ENCODE data around the gene FLCN.

Gene FLCN

GRCh38 chr17:17221329-17221728 lies 15.6 kb downstream of the FLCN start:
- H3K4me3 ChIP-seq (replicated peaks in 1 of 2; ENCODE audit: low read depth in 2 of 2, low read length in 2 of 2) = no peak overlapping the region
- DNase-seq (ENCODE audit: low read depth in 2 of 2) = no peak
- TF ChIP-seq CTCF (IDR thresholded peaks at IDR 0.05; ENCODE audit: low read depth, low read length) = no peak

- no peak overlapping the region for H3K4me3 ChIP-seq (replicated peaks in 1 of 2; ENCODE audit: low read depth in 2 of 2, low read length in 2 of 2)
- DNase-seq (ENCODE audit: low read depth in 2 of 2) = no peak
- no peak for TF ChIP-seq CTCF (IDR thresholded peaks at IDR 0.05; ENCODE audit: low read depth, low read length)
Measured at GRCh38 chr17:17220529-17220928, 16.4 kb downstream of the FLCN start.

GRCh38 chr17:17217995-17218394 lies 19.0 kb downstream of the FLCN start:
- no peak for DNase-seq (ENCODE audit: low read depth in 2 of 2)
- TF ChIP-seq CTCF (IDR thresholded peaks at IDR 0.05; ENCODE audit: low read depth, low read length) = no peak
- no peak overlapping the region for H3K4me3 ChIP-seq (replicated peaks in 1 of 2; ENCODE audit: low read depth in 2 of 2, low read length in 2 of 2)

- TF ChIP-seq CTCF (IDR thresholded peaks at IDR 0.05; ENCODE audit: low read depth, low read length) = no peak
- no peak overlapping the region for H3K4me3 ChIP-seq (replicated peaks in 1 of 2; ENCODE audit: low read depth in 2 of 2, low read length in 2 of 2)
- DNase-seq (ENCODE audit: low read depth in 2 of 2) = no peak
Measured at GRCh38 chr17:17216776-17217175, 20.2 kb downstream of the FLCN start.

GRCh38 chr17:17216236-17216635 lies 20.7 kb downstream of the FLCN start:
- no peak overlapping the region for H3K4me3 ChIP-seq (replicated peaks in 1 of 2; ENCODE audit: low read depth in 2 of 2, low read length in 2 of 2)
- DNase-seq (ENCODE audit: low read depth in 2 of 2) = no peak
- TF ChIP-seq CTCF (IDR thresholded peaks at IDR 0.05; ENCODE audit: low read depth, low read length) = no peak

- no peak for TF ChIP-seq CTCF (IDR thresholded peaks at IDR 0.05; ENCODE audit: low read depth, low read length)
- DNase-seq (ENCODE audit: low read depth in 2 of 2) = no peak
- H3K4me3 ChIP-seq (replicated peaks in 1 of 2; ENCODE audit: low read depth in 2 of 2, low read length in 2 of 2) = no peak overlapping the region
Measured at GRCh38 chr17:17215575-17215974, 21.4 kb downstream of the FLCN start.

GRCh38 chr17:17214646-17215436 lies 22.1 kb downstream of the FLCN start:
- no peak for DNase-seq (ENCODE audit: low read depth in 2 of 2)
- TF ChIP-seq CTCF (IDR thresholded peaks at IDR 0.05; ENCODE audit: low read depth, low read length) = no peak
- H3K4me3 ChIP-seq (replicated peaks in 1 of 2; ENCODE audit: low read depth in 2 of 2, low read length in 2 of 2) = no peak overlapping the region
